CD4-positive, alpha-beta T cell treated with Interleukin-6 at 100 ng/mL for 8 hours (primary cell): Measurements from ENCODE around the gene RASSF7.

Experiments
- DNase-seq: peaks from one replicate; pipeline ENCODE4 v3.0.0-alpha.2; 2020; ENCODE audit warnings: mixed read lengths, low spot score

The RASSF7 gene

GRCh38 chr11:586376-587316, 25.9 kb downstream of the RASSF7 start:
- DNase-seq: no peak

GRCh38 chr11:587546-587945, 26.8 kb downstream of the RASSF7 start:
- DNase-seq: no peak

GRCh38 chr11:587978-588380, 27.2 kb downstream of the RASSF7 start:
- peak; percentile 61 for DNase-seq

- no peak for DNase-seq
Observed at GRCh38 chr11:589798-590197, 29.0 kb downstream of the RASSF7 start.

GRCh38 chr11:590997-591396, 30.2 kb downstream of the RASSF7 start:
- DNase-seq: no peak

GRCh38 chr11:592501-592900, 31.7 kb downstream of the RASSF7 start:
- no peak for DNase-seq

- no peak for DNase-seq
Observed at GRCh38 chr11:592918-593317, 32.1 kb downstream of the RASSF7 start.

- no peak for DNase-seq
Observed at GRCh38 chr11:593347-593746, 32.6 kb downstream of the RASSF7 start.

GRCh38 chr11:595400-595799, 34.6 kb downstream of the RASSF7 start:
- no peak for DNase-seq

GRCh38 chr11:596374-596773, 35.6 kb downstream of the RASSF7 start:
- DNase-seq: no peak

- no peak for DNase-seq
Observed at GRCh38 chr11:597166-597725, 36.5 kb downstream of the RASSF7 start.

- no peak for DNase-seq
Observed at GRCh38 chr11:598005-598680, 37.4 kb downstream of the RASSF7 start.

GRCh38 chr11:601573-602245, 40.9 kb downstream of the RASSF7 start:
- no peak for DNase-seq

- no peak for DNase-seq
Observed at GRCh38 chr11:603154-603553, 42.4 kb downstream of the RASSF7 start.

GRCh38 chr11:605286-606129, 44.7 kb downstream of the RASSF7 start:
- DNase-seq: no peak

GRCh38 chr11:606245-606644, 45.5 kb downstream of the RASSF7 start:
- no peak for DNase-seq

GRCh38 chr11:607020-607780, 46.4 kb downstream of the RASSF7 start:
- no peak for DNase-seq

GRCh38 chr11:607971-608659, 47.3 kb downstream of the RASSF7 start:
- DNase-seq: no peak

- no peak for DNase-seq
Observed at GRCh38 chr11:608791-609251, 48.1 kb downstream of the RASSF7 start.

GRCh38 chr11:609341-609811, 48.6 kb downstream of the RASSF7 start:
- DNase-seq: no peak
